Left cardiac atrium (tissue), 4 donors: ENCODE results near the gene PAQR5. TPM values are rescaled to one million over a fixed set of nuclear protein-coding genes. Genes with fewer than 3 reads are reported as not detected.
A peak's percentile ranks its signal among the peaks of the same experiment; 100 is the strongest.

ENCODE experiments used
- ATAC-seq, 2 donors: fragments of 200-7000 bp; cut with Tn5 transposase; one replicate each; pipeline ENCODE4 v1.9.1; 2020; ENCODE audit warnings: mild to moderate bottlenecking in 2 of 2, moderate library complexity in 2 of 2
- DNase-seq: peaks from one replicate; pipeline ENCODE4 v3.0.0-alpha.2; 2020
- intact Hi-C, 2 donors: fragments of 100-400 bp; cut with DNase I; formaldehyde crosslinking; loops; one replicate each; pipeline versions ENCODE4 v1.14.1 to v1.15.1; 2022 to 2023
- total RNA-seq, 2 donors: library from RNA; stranded (reverse); fragmentation: NEBNext Ultra II Directional; extraction: Animal tissue kit (Norgen Biotek cat#: 25700); gene quantifications; one replicate each; pipeline ENCODE4 v1.2.1, GENCODE V29; 2021
- donor health status: DM: no; HTN: yes; CAD: no.
- donor health status: DM: no; HTN: yes; CAD: no; lungs with severe emphysema.
- donor health status: DM: yes; HTN: yes; CAD: no.
- donor health status: Dilated cardiomyopathy.

PAQR5 gene
- total RNA-seq, 2 donors from 2014 or later: 0.62 to 1.2 TPM

GRCh38 chr15:69403594-69403993, 104.9 kb downstream of the PAQR5 start:
- ATAC-seq: no peak
- intact Hi-C loops: no loop called here

GRCh38 chr15:69405110-69405509, 106.4 kb downstream of the PAQR5 start:
- no peak for ATAC-seq
- DNase-seq: no peak
- intact Hi-C loops: no loop called here

More at GRCh38 chr15:69403594-69403993, 104.9 kb downstream of the PAQR5 start:
- no peak for DNase-seq

- DNase-seq: no peak
- intact Hi-C loops: no loop called here
- no peak for ATAC-seq
Observed at GRCh38 chr15:69407719-69408400, 109.1 kb downstream of the PAQR5 start.

- no peak for ATAC-seq
- intact Hi-C loops: no loop called here
- DNase-seq: no peak
Observed at GRCh38 chr15:69408841-69409240, 110.1 kb downstream of the PAQR5 start.

GRCh38 chr15:69410248-69410874, 111.6 kb downstream of the PAQR5 start:
- no peak for ATAC-seq
- intact Hi-C loops: no loop called here
- DNase-seq: no peak

- no peak for DNase-seq
- intact Hi-C loops: no loop called here
Observed at GRCh38 chr15:69412274-69412673, 113.6 kb downstream of the PAQR5 start.

GRCh38 chr15:69412701-69413100, 114.0 kb downstream of the PAQR5 start:
- DNase-seq (no peak), ATAC-seq (no peak)
- intact Hi-C loops: no loop called here

More at GRCh38 chr15:69412274-69412673, 113.6 kb downstream of the PAQR5 start:
- ATAC-seq: no peak

GRCh38 chr15:69413822-69414700, 115.3 kb downstream of the PAQR5 start, which contains the start of gene KIF23:
Gene KIF23 (plus strand): TSS chr15:69414349. CDS start chr15:69414466, 117 bp downstream.
- ATAC-seq: peak; percentile 99
- intact Hi-C loops: no loop called here
- DNase-seq: peak; percentile 91

GRCh38 chr15:69414701-69415167, 116.0 kb downstream of the PAQR5 start:
- DNase-seq: peak; percentile 36
- intact Hi-C loops: no loop called here
- ATAC-seq: peak; percentile 75 to 83

GRCh38 chr15:69415381-69415780, 116.7 kb downstream of the PAQR5 start:
- no peak for ATAC-seq
- intact Hi-C loops: no loop called here
- DNase-seq: no peak

GRCh38 chr15:69417581-69417980, 118.9 kb downstream of the PAQR5 start:
- intact Hi-C loops: no loop called here
- ATAC-seq (no peak), DNase-seq (no peak)

- DNase-seq (no peak), ATAC-seq (no peak)
- intact Hi-C loops: no loop called here
Observed at GRCh38 chr15:69421498-69421897, 122.8 kb downstream of the PAQR5 start.

GRCh38 chr15:69422336-69422895, 123.7 kb downstream of the PAQR5 start:
- DNase-seq (no peak), ATAC-seq (no peak)
- intact Hi-C loops: no loop called here

GRCh38 chr15:69424001-69424400, 125.3 kb downstream of the PAQR5 start:
- no peak for DNase-seq

GRCh38 chr15:69424748-69425413, 126.2 kb downstream of the PAQR5 start:
- DNase-seq: no peak
- ATAC-seq: no peak
- intact Hi-C loops: no loop called here

More at GRCh38 chr15:69424001-69424400, 125.3 kb downstream of the PAQR5 start:
- intact Hi-C loops: no loop called here
- no peak for ATAC-seq

- no peak for ATAC-seq
- intact Hi-C loops: no loop called here
- DNase-seq: no peak
Observed at GRCh38 chr15:69433831-69434230, 135.1 kb downstream of the PAQR5 start.

GRCh38 chr15:69434238-69434637, 135.5 kb downstream of the PAQR5 start:
- intact Hi-C loops: no loop called here
- DNase-seq: no peak

GRCh38 chr15:69434679-69435078, 136.0 kb downstream of the PAQR5 start:
- ATAC-seq (no peak), DNase-seq (no peak)
- intact Hi-C loops: no loop called here

More at GRCh38 chr15:69434238-69434637, 135.5 kb downstream of the PAQR5 start:
- no peak for ATAC-seq

- DNase-seq: no peak
- no peak for ATAC-seq
Observed at GRCh38 chr15:69435985-69436384, 137.3 kb downstream of the PAQR5 start.

More at GRCh38 chr15:69435985-69436384, 137.3 kb downstream of the PAQR5 start:
- intact Hi-C loops: no loop called here
